Activated CD4-positive, alpha-beta T cell treated with anti-CD3 and anti-CD28 coated beads, Interleukin-2, amount 10 ng/mL, durations not matched to agents 7 days and 5 days (primary cell): Measurements from ENCODE around the gene SIRT7. TPM values are rescaled to one million over a fixed set of nuclear protein-coding genes. Genes with fewer than 3 reads are reported as not detected.

ENCODE experiments used
- CTCF ChIA-PET: fragments of 350-600 bp; sonication (Branson Sonifier 250); formaldehyde crosslinking; loops from one replicate; lab custom pipeline; 2021; ENCODE audit warnings: antibody characterized with exemption; lab: Charles Lee
- POLR2A ChIA-PET: fragments of 350-600 bp; sonication (Branson Sonifier 250); formaldehyde crosslinking; loops from one replicate; lab custom pipeline; 2021; ENCODE audit warnings: antibody characterized with exemption; lab: Charles Lee
- DNase-seq: peaks from one replicate; pipeline ENCODE4 v3.0.0-alpha.2; 2020
- H3K27ac Mint-ChIP-seq: one replicate; pipeline ENCODE4 v1.8.0; 2021; ENCODE audit warnings: mild to moderate bottlenecking, moderate library complexity, mixed read lengths
- H3K27me3 Mint-ChIP-seq: one replicate; pipeline ENCODE4 v1.8.0; 2021; ENCODE audit warnings: mixed read lengths
- H3K36me3 Mint-ChIP-seq: one replicate; pipeline ENCODE4 v1.8.0; 2021; ENCODE audit warnings: low read depth, mixed read lengths
- H3K4me1 Mint-ChIP-seq: one replicate; pipeline ENCODE4 v1.8.0; 2021; ENCODE audit warnings: mixed read lengths
- H3K4me3 Mint-ChIP-seq: one replicate; pipeline ENCODE4 v1.8.0; 2021; ENCODE audit warnings: mild to moderate bottlenecking, moderate library complexity, mixed read lengths
- H3K9me3 Mint-ChIP-seq: one replicate; pipeline ENCODE4 v1.8.0; 2021; ENCODE audit warnings: mixed read lengths
- total RNA-seq, 2 experiments: library from RNA; stranded (reverse); gene quantifications; one replicate each; pipeline ENCODE4 v1.2.3, GENCODE V29; 2021

SIRT7 gene
- total RNA-seq, 2 experiments from 2014 or later = 55.6 to 71.2 TPM

GRCh38 chr17:81910840-81911276 lies 7.1 kb downstream of the SIRT7 start:
- Mint-ChIP-seq H3K27ac (no peak overlapping the region), H3K9me3 (no peaks in the 10 kb centered on the region), H3K4me3 (peak overlapping the region; percentile 88), H3K4me1 (peaks cover 19% of the 10 kb centered on the region), H3K27me3 (no peaks in the 10 kb centered on the region), H3K36me3 (peaks cover 17% of the 10 kb centered on the region)
- DNase-seq = peak; percentile 21
- POLR2A ChIA-PET = no interaction called here
- CTCF ChIA-PET = interaction anchor here (0.8 to 3.7 kb wide), 2 partner anchors 9 to 16 kb away, joined by 3 to 15 read pairs; partner anchors contain the start of gene MAFG

- peaks cover 14% of the 10 kb centered on the region for H3K36me3 Mint-ChIP-seq
- no peak for DNase-seq
- no peaks in the 10 kb centered on the region for H3K9me3 Mint-ChIP-seq
- peak overlapping the region; percentile 88 for H3K4me3 Mint-ChIP-seq
- ChIA-PET CTCF (interaction anchor here (0.8 to 3.7 kb wide), 4 partner anchors 10 to 208 kb away, joined by 3 to 15 read pairs (median 4); partner anchors contain the start of gene MAFG), POLR2A (no interaction called here)
- H3K27me3 Mint-ChIP-seq = no peaks in the 10 kb centered on the region
- H3K4me1 Mint-ChIP-seq = peaks cover 17% of the 10 kb centered on the region
- H3K27ac Mint-ChIP-seq = peak overlapping the region; percentile 81
Observed at GRCh38 chr17:81909966-81910839, 7.8 kb downstream of the SIRT7 start.

- ChIA-PET CTCF (interaction anchor here (0.6 to 1.2 kb wide), 3 partner anchors 17 to 600 kb away, joined by 3 to 4 read pairs (median 3); no protein-coding TSS in a partner anchor), POLR2A (no interaction called here)
- peaks cover 10% of the 10 kb centered on the region for H3K36me3 Mint-ChIP-seq
- peaks cover 15% of the 10 kb centered on the region for H3K4me1 Mint-ChIP-seq
- H3K9me3 Mint-ChIP-seq = no peaks in the 10 kb centered on the region
- H3K27ac Mint-ChIP-seq = no peak overlapping the region
- no peak for DNase-seq
- H3K27me3 Mint-ChIP-seq = no peaks in the 10 kb centered on the region
- H3K4me3 Mint-ChIP-seq = no peak overlapping the region
Observed at GRCh38 chr17:81909231-81909630, 8.7 kb downstream of the SIRT7 start.

- no peak overlapping the region for H3K4me3 Mint-ChIP-seq
- H3K27me3 Mint-ChIP-seq = no peaks in the 10 kb centered on the region
- no peak for DNase-seq
- H3K27ac Mint-ChIP-seq = no peak overlapping the region
- POLR2A ChIA-PET = no interaction called here
- CTCF ChIA-PET = interaction anchor here (1.2 kb wide), 1 partner anchor 207 kb away, joined by 3 read pairs; no protein-coding TSS in a partner anchor
- peaks cover 15% of the 10 kb centered on the region for H3K4me1 Mint-ChIP-seq
- peaks cover 9% of the 10 kb centered on the region for H3K36me3 Mint-ChIP-seq
- no peaks in the 10 kb centered on the region for H3K9me3 Mint-ChIP-seq
Observed at GRCh38 chr17:81908793-81909192, 9.2 kb downstream of the SIRT7 start.

GRCh38 chr17:81907219-81908145 lies 10.5 kb downstream of the SIRT7 start:
- Mint-ChIP-seq H3K27me3 (peaks cover 3% of the 10 kb centered on the region), H3K9me3 (no peaks in the 10 kb centered on the region), H3K27ac (no peak overlapping the region), H3K36me3 (no peaks in the 10 kb centered on the region), H3K4me3 (no peak overlapping the region), H3K4me1 (peaks cover 8% of the 10 kb centered on the region)
- ChIA-PET CTCF (interaction anchor here (0.6 to 0.7 kb wide), 2 partner anchors 19 to 841 kb away, joined by 3 read pairs; no protein-coding TSS in a partner anchor), POLR2A (no interaction called here)
- no peak for DNase-seq

GRCh38 chr17:81906476-81907218 lies 11.3 kb downstream of the SIRT7 start:
- Mint-ChIP-seq H3K27ac (no peak overlapping the region), H3K27me3 (peaks cover 3% of the 10 kb centered on the region), H3K9me3 (no peaks in the 10 kb centered on the region), H3K4me3 (no peak overlapping the region), H3K36me3 (no peaks in the 10 kb centered on the region), H3K4me1 (peaks cover 8% of the 10 kb centered on the region)
- DNase-seq = no peak
- CTCF ChIA-PET = interaction anchor here (0.6 kb wide), 1 partner anchor 53 kb away, joined by 3 read pairs; no protein-coding TSS in a partner anchor
- POLR2A ChIA-PET = no interaction called here

GRCh38 chr17:81905993-81906392 lies 12.0 kb downstream of the SIRT7 start:
- CTCF ChIA-PET = interaction anchor here (0.6 kb wide), 1 partner anchor 54 kb away, joined by 3 read pairs; no protein-coding TSS in a partner anchor
- no peaks in the 10 kb centered on the region for H3K9me3 Mint-ChIP-seq
- H3K27me3 Mint-ChIP-seq = peaks cover 7% of the 10 kb centered on the region

GRCh38 chr17:81905424-81905875 lies 12.5 kb downstream of the SIRT7 start:
- H3K27me3 Mint-ChIP-seq = peaks cover 9% of the 10 kb centered on the region
- CTCF ChIA-PET = no interaction called here

More at GRCh38 chr17:81905993-81906392, 12.0 kb downstream of the SIRT7 start:
- H3K36me3 Mint-ChIP-seq = peaks cover 3% of the 10 kb centered on the region
- no peak overlapping the region for H3K27ac Mint-ChIP-seq
- no peak overlapping the region for H3K4me3 Mint-ChIP-seq
- DNase-seq = no peak
- POLR2A ChIA-PET = no interaction called here
- peaks cover 11% of the 10 kb centered on the region for H3K4me1 Mint-ChIP-seq

GRCh38 chr17:81904600-81905423 lies 13.2 kb downstream of the SIRT7 start:
- peaks cover 9% of the 10 kb centered on the region for H3K36me3 Mint-ChIP-seq
- CTCF ChIA-PET = no interaction called here
- H3K27me3 Mint-ChIP-seq = peaks cover 9% of the 10 kb centered on the region
- no peak overlapping the region for H3K4me3 Mint-ChIP-seq
- peaks cover 10% of the 10 kb centered on the region for H3K4me1 Mint-ChIP-seq
- H3K9me3 Mint-ChIP-seq = no peaks in the 10 kb centered on the region
- no peak overlapping the region for H3K27ac Mint-ChIP-seq
- POLR2A ChIA-PET = no interaction called here
- no peak for DNase-seq

More at GRCh38 chr17:81905424-81905875, 12.5 kb downstream of the SIRT7 start:
- POLR2A ChIA-PET = no interaction called here
- Mint-ChIP-seq H3K4me1 (peaks cover 14% of the 10 kb centered on the region), H3K36me3 (peaks cover 3% of the 10 kb centered on the region), H3K4me3 (no peak overlapping the region), H3K9me3 (no peaks in the 10 kb centered on the region), H3K27ac (no peak overlapping the region)
- no peak for DNase-seq

- ChIA-PET CTCF (no interaction called here), POLR2A (no interaction called here)
- no peak for DNase-seq
- Mint-ChIP-seq H3K27me3 (peaks cover 9% of the 10 kb centered on the region), H3K4me3 (no peak overlapping the region), H3K4me1 (peaks cover 6% of the 10 kb centered on the region), H3K36me3 (peaks cover 10% of the 10 kb centered on the region), H3K27ac (no peak overlapping the region), H3K9me3 (no peaks in the 10 kb centered on the region)
Observed at GRCh38 chr17:81903896-81904599, 13.9 kb downstream of the SIRT7 start.

- peaks cover 6% of the 10 kb centered on the region for H3K4me1 Mint-ChIP-seq
- H3K27ac Mint-ChIP-seq = no peak overlapping the region
- CTCF ChIA-PET = no interaction called here
- no peak for DNase-seq
- POLR2A ChIA-PET = no interaction called here
- H3K9me3 Mint-ChIP-seq = no peaks in the 10 kb centered on the region
- H3K36me3 Mint-ChIP-seq = peaks cover 11% of the 10 kb centered on the region
- H3K4me3 Mint-ChIP-seq = no peak overlapping the region
- peaks cover 9% of the 10 kb centered on the region for H3K27me3 Mint-ChIP-seq
Observed at GRCh38 chr17:81903415-81903831, 14.6 kb downstream of the SIRT7 start.
